Smooth muscle cell (in vitro differentiated cells): ENCODE measurements around the gene ANKRD30A. TPM values are rescaled to one million over a fixed set of nuclear protein-coding genes. Genes with fewer than 3 reads are reported as not detected.
"Not testable (repeated sequence)": the region's sequence is repeated elsewhere in the genome, so short reads cannot be mapped to it uniquely, and the experiment has no call there.

Experiments
- DNase-seq: peaks from one replicate; lab custom pipeline; 2025; ENCODE audit not compliant: unreplicated experiment; lab: John Stamatoyannopoulos, UW
- H2AFZ ChIP-seq: fragments of 200-600 bp; sonication (generic); 2 replicates; pipeline ENCODE4 v1.6.0; 2016; ENCODE audit warnings: antibody characterized with exemption, low read depth, mild to moderate bottlenecking
- H3F3A ChIP-seq: fragments of 200-600 bp; sonication (generic); 2 replicates; pipeline ENCODE4 v1.6.0; 2017; ENCODE audit warnings: antibody characterized with exemption, low read depth
- H3K27ac ChIP-seq: fragments of 200-600 bp; sonication (generic); 2 replicates; pipeline ENCODE4 v1.5.1; 2016; ENCODE audit warnings: low read depth, mild to moderate bottlenecking
- H3K27me3 ChIP-seq: fragments of 200-600 bp; sonication (generic); 2 replicates; pipeline ENCODE4 v1.6.1; 2016; ENCODE audit warnings: low read depth, mild to moderate bottlenecking
- H3K36me3 ChIP-seq: fragments of 200-600 bp; sonication (generic); 2 replicates; pipeline ENCODE4 v1.5.1; 2016; ENCODE audit warnings: low read depth
- H3K4me1 ChIP-seq: fragments of 200-600 bp; sonication (generic); 2 replicates; pipeline ENCODE4 v1.5.1; 2016; ENCODE audit warnings: low read depth
- H3K4me2 ChIP-seq: fragments of 200-600 bp; sonication (generic); 2 replicates; pipeline ENCODE4 v1.6.0; 2016; ENCODE audit warnings: mild to moderate bottlenecking
- H3K4me3 ChIP-seq: fragments of 200-600 bp; sonication (generic); 2 replicates; pipeline ENCODE4 v1.5.1; 2016; ENCODE audit warnings: mild to moderate bottlenecking
- H3K79me2 ChIP-seq: fragments of 200-600 bp; sonication (generic); 2 replicates; pipeline ENCODE4 v1.6.0; 2016; ENCODE audit warnings: low read depth, mild to moderate bottlenecking
- H3K9ac ChIP-seq: fragments of 200-600 bp; sonication (generic); 2 replicates; pipeline ENCODE4 v1.6.0; 2016; ENCODE audit warnings: low read depth
- H3K9me3 ChIP-seq: fragments of 200-600 bp; sonication (generic); replicated peaks from 2 replicates; pipeline ENCODE4 v1.5.1; 2016; ENCODE audit warnings: low read depth
- H4K20me1 ChIP-seq: fragments of 200-600 bp; sonication (generic); 2 replicates; pipeline ENCODE4 v1.6.0; 2016; ENCODE audit warnings: low read depth
- WGBS: methylation state at CpG from one replicate; pipeline ENCODE4 v1.1.7; 2016; ENCODE audit warnings: low lambda C conversion rate; 5-methylcytosine and 5-hydroxymethylcytosine counted together
- polyA plus RNA-seq: library from polyadenylated mRNA; unstranded; fragments of >200 nt; fragmentation: Nextera tagmentation; extraction: Ambion mirVana; gene quantifications from 2 replicates; pipeline ENCODE4 v1.2.1, GENCODE V29; 2016
- total RNA-seq: library from RNA; depleted of rRNA; stranded (reverse); fragments of >200 nt; gene quantifications from 2 replicates; pipeline ENCODE4 v1.2.3, GENCODE V29; 2014
- TF ChIP-seq, protein P1 (sequence below): fragments of 200-600 bp; sonication (generic); IDR thresholded peaks from 2 replicates; pipeline ENCODE4 v1.5.1; 2017; ENCODE audit warnings: borderline replicate concordance, mild to moderate bottlenecking, antibody characterized with exemption; ENCODE audit not compliant: insufficient read depth, poor library complexity, severe bottlenecking

ANKRD30A gene, protein sequence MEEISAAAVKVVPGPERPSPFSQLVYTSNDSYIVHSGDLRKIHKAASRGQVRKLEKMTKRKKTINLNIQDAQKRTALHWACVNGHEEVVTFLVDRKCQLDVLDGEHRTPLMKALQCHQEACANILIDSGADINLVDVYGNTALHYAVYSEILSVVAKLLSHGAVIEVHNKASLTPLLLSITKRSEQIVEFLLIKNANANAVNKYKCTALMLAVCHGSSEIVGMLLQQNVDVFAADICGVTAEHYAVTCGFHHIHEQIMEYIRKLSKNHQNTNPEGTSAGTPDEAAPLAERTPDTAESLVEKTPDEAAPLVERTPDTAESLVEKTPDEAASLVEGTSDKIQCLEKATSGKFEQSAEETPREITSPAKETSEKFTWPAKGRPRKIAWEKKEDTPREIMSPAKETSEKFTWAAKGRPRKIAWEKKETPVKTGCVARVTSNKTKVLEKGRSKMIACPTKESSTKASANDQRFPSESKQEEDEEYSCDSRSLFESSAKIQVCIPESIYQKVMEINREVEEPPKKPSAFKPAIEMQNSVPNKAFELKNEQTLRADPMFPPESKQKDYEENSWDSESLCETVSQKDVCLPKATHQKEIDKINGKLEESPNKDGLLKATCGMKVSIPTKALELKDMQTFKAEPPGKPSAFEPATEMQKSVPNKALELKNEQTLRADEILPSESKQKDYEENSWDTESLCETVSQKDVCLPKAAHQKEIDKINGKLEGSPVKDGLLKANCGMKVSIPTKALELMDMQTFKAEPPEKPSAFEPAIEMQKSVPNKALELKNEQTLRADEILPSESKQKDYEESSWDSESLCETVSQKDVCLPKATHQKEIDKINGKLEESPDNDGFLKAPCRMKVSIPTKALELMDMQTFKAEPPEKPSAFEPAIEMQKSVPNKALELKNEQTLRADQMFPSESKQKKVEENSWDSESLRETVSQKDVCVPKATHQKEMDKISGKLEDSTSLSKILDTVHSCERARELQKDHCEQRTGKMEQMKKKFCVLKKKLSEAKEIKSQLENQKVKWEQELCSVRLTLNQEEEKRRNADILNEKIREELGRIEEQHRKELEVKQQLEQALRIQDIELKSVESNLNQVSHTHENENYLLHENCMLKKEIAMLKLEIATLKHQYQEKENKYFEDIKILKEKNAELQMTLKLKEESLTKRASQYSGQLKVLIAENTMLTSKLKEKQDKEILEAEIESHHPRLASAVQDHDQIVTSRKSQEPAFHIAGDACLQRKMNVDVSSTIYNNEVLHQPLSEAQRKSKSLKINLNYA (N-terminal part only)
- total RNA-seq: not detected in 2 replicates
- not detected in 2 replicates for polyA plus RNA-seq

DNA sequence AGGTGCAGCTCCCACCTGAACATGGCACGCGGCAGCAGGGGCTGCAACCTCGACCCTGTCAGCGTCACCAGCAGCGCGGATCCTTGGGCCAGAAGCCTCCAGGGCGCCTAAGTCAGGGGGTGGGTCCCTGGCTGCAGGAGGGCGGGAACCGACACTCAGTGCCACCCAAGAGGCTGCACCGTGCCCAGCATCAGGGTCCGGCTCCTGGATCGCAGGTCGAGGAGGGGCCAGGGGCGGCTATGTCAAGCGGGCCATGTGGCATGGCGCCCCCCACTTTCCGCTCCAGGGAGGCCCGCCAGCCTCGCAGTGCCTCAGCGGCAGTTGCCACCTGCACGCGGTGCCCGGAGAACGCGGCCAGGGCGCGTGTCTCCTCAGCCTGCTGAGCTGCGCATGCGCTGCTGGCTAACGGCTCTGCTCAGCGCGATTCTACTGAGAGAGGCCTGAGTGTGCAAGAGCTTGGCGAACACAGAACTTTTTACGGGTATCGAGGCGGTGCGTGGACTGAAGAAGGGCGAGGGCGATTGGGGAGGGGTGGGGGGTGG, at the start of gene ANKRD30A:
ANKRD30A (plus strand) TSS at position 408 of the 542 bp plus-strand sequence. CDS start 190 bp downstream, outside the sequence.
- Histone ChIP-seq H3K36me3 (no peaks in the 10 kb centered on the region), H3K79me2 (no peaks in the 10 kb centered on the region), H3K4me3 (no peak within 1 kb of the TSS), H3F3A (no peaks in the 10 kb centered on the region), H3K4me2 (no peak within 1 kb of the TSS), H3K9me3 (no peaks in the 10 kb centered on the region), H3K27me3 (no peaks in the 10 kb centered on the region), H4K20me1 (no peaks in the 10 kb centered on the region), H2AFZ (no peak within 1 kb of the TSS), H3K4me1 (no peaks in the 10 kb centered on the region), H3K9ac (no peak within 1 kb of the TSS), H3K27ac (no peak within 1 kb of the TSS)
- no peak for DNase-seq
- 96% methylated on average over 39 of the region's 39 CpGs for WGBS
- TF ChIP-seq, protein P1, sequence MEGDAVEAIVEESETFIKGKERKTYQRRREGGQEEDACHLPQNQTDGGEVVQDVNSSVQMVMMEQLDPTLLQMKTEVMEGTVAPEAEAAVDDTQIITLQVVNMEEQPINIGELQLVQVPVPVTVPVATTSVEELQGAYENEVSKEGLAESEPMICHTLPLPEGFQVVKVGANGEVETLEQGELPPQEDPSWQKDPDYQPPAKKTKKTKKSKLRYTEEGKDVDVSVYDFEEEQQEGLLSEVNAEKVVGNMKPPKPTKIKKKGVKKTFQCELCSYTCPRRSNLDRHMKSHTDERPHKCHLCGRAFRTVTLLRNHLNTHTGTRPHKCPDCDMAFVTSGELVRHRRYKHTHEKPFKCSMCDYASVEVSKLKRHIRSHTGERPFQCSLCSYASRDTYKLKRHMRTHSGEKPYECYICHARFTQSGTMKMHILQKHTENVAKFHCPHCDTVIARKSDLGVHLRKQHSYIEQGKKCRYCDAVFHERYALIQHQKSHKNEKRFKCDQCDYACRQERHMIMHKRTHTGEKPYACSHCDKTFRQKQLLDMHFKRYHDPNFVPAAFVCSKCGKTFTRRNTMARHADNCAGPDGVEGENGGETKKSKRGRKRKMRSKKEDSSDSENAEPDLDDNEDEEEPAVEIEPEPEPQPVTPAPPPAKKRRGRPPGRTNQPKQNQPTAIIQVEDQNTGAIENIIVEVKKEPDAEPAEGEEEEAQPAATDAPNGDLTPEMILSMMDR: no peak

- H3K9ac ChIP-seq, H3K9me3 ChIP-seq, DNase-seq, H3K4me1 ChIP-seq, H3K4me2 ChIP-seq, H3K79me2 ChIP-seq, H3K36me3 ChIP-seq, H3F3A ChIP-seq, H2AFZ ChIP-seq, H4K20me1 ChIP-seq, H3K27ac ChIP-seq, H3K4me3 ChIP-seq, H3K27me3 ChIP-seq: not testable (repeated sequence)
- WGBS: 85% methylated on average over 10 of the region's 10 CpGs
Observed at GRCh38 chr10:37076083-37076482, 49.3 kb upstream of the ANKRD30A start.

GRCh38 chr10:37095792-37096573, 29.4 kb upstream of the ANKRD30A start:
- DNase-seq: no peak
- H3K27me3 ChIP-seq: no peaks in the 10 kb centered on the region
- TF ChIP-seq, protein P1: no peak
- no peak overlapping the region for H2AFZ ChIP-seq
- H3K4me1 ChIP-seq: no peaks in the 10 kb centered on the region
- no peaks in the 10 kb centered on the region for H3F3A ChIP-seq
- no peak overlapping the region for H3K4me3 ChIP-seq
- no peaks in the 10 kb centered on the region for H3K36me3 ChIP-seq
- peaks cover 8% of the 10 kb centered on the region for H3K9me3 ChIP-seq
- H3K27ac ChIP-seq: no peak overlapping the region
- no peaks in the 10 kb centered on the region for H3K79me2 ChIP-seq
- WGBS: 29% methylated on average over 3 of the region's 3 CpGs
- H3K4me2 ChIP-seq: no peak overlapping the region
- H4K20me1 ChIP-seq: no peaks in the 10 kb centered on the region
- no peak overlapping the region for H3K9ac ChIP-seq
